DMS114 treated with DMSO at 0.1 percent for 48 hours (cell line): ENCODE data around the gene CTCFL.
"Not testable (repeated sequence)": the region's sequence is repeated elsewhere in the genome, so short reads cannot be mapped to it uniquely, and the experiment has no call there.

ENCODE experiments used
- DNase-seq: peaks from one replicate; lab custom pipeline; 2025; ENCODE audit not compliant: unreplicated experiment; lab: John Stamatoyannopoulos, UW

The CTCFL gene

GRCh38 chr20:57509665-57510237 is 15.2 kb downstream of the CTCFL start:
- no peak for DNase-seq

- no peak for DNase-seq
Observed at GRCh38 chr20:57508831-57509230, 16.1 kb downstream of the CTCFL start.

- no peak for DNase-seq
Observed at GRCh38 chr20:57508381-57508780, 16.6 kb downstream of the CTCFL start.

GRCh38 chr20:57507477-57507876 is 17.5 kb downstream of the CTCFL start:
- no peak for DNase-seq

- DNase-seq: no peak
Observed at GRCh38 chr20:57505979-57506378, 19.0 kb downstream of the CTCFL start.

GRCh38 chr20:57504411-57504810 is 20.5 kb downstream of the CTCFL start:
- no peak for DNase-seq

GRCh38 chr20:57503035-57503658 is 21.8 kb downstream of the CTCFL start:
- no peak for DNase-seq

- DNase-seq: no peak
Observed at GRCh38 chr20:57502336-57502700, 22.6 kb downstream of the CTCFL start.

GRCh38 chr20:57501461-57502335 is 23.2 kb downstream of the CTCFL start:
- DNase-seq: no peak

- no peak for DNase-seq
Observed at GRCh38 chr20:57500962-57501361, 24.0 kb downstream of the CTCFL start.

GRCh38 chr20:57500235-57500634 is 24.7 kb downstream of the CTCFL start:
- no peak for DNase-seq

- DNase-seq: no peak
Observed at GRCh38 chr20:57499676-57500075, 25.3 kb downstream of the CTCFL start.

GRCh38 chr20:57498425-57499400 is 26.2 kb downstream of the CTCFL start:
- DNase-seq: no peak

GRCh38 chr20:57496592-57496991 is 28.3 kb downstream of the CTCFL start:
- DNase-seq: no peak

- no peak for DNase-seq
Observed at GRCh38 chr20:57495978-57496377, 29.0 kb downstream of the CTCFL start.

GRCh38 chr20:57493091-57493615 is 31.8 kb downstream of the CTCFL start:
- no peak for DNase-seq

GRCh38 chr20:57491373-57491772 is 33.6 kb downstream of the CTCFL start:
- no peak for DNase-seq

GRCh38 chr20:57488277-57488676 is 36.7 kb downstream of the CTCFL start:
- DNase-seq: not testable (repeated sequence)

GRCh38 chr20:57485770-57486169 is 39.2 kb downstream of the CTCFL start:
- no peak for DNase-seq

- no peak for DNase-seq
Observed at GRCh38 chr20:57484772-57485171, 40.2 kb downstream of the CTCFL start.
